ENCODE data around the gene STOM. TPM values are rescaled to one million over a fixed set of nuclear protein-coding genes. Genes with fewer than 3 reads are reported as not detected.
"Not testable (repeated sequence)": the region's sequence is repeated elsewhere in the genome, so short reads cannot be mapped to it uniquely, and the experiment has no call there.

Gene STOM
- total and polyA plus RNA-seq, 7 experiments from 2014 or later = 8.8 to 59.8 (median 13.3) TPM

GRCh38 chr9:121291536-121291935 is 78.5 kb downstream of the STOM start:
- H3K27ac Mint-ChIP-seq; ATAC-seq; H3K4me3 ChIP-seq (ENCODE audit: low read length); H3K4me3 Mint-ChIP-seq; H3K27ac ChIP-seq (ENCODE audit: low read depth, low read length); H3K9me3 ChIP-seq (ENCODE audit: control insufficient read depth in 2 of 3, low read length in 3 of 3); DNase-seq; H3K4me1 ChIP-seq (ENCODE audit: control insufficient read depth in 2 of 2, insufficient read depth in 2 of 2, low read length in 2 of 2); H3K27me3 Mint-ChIP-seq; H3K27me3 ChIP-seq (ENCODE audit: control insufficient read depth in 2 of 2, insufficient read depth in 2 of 2, low read length in 2 of 2); H3K36me3 ChIP-seq (ENCODE audit: control insufficient read depth in 2 of 3, insufficient read depth in 3 of 3, low read length in 3 of 3); intact Hi-C loops (cut with micrococcal nuclease); H3K9me3 Mint-ChIP-seq: not testable (repeated sequence)
- ChIA-PET CTCF (interaction anchor here (0.7 kb wide), 2 partner anchors 8 to 46 kb away, joined by 3 to 4 read pairs; no protein-coding TSS in a partner anchor), POLR2A (interaction anchor here (0.7 kb wide), 1 partner anchor 396 kb away, joined by 4 read pairs; no protein-coding TSS in a partner anchor)
- peaks cover 0 to 12% (median 0%) of the 10 kb centered on the region in 5 donors for H3K36me3 Mint-ChIP-seq
- peaks cover 0 to 12% (median 2%) of the 10 kb centered on the region in 7 donors for H3K4me1 Mint-ChIP-seq

GRCh38 chr9:121289772-121290370 is 80.2 kb downstream of the STOM start:
- Mint-ChIP-seq H3K27ac (no peak overlapping the region), H3K9me3 (no peaks in the 10 kb centered on the region), H3K4me3 (no peak overlapping the region), H3K4me1 (peaks cover 0 to 20% (median 9%) of the 10 kb centered on the region in 7 donors), H3K36me3 (peaks cover 0 to 11% (median 0%) of the 10 kb centered on the region in 5 donors), H3K27me3 (no peaks in the 10 kb centered on the region)
- Histone ChIP-seq H3K27me3 (ENCODE audit: control insufficient read depth in 2 of 2, insufficient read depth in 2 of 2, low read length in 2 of 2) (no peaks in the 10 kb centered on the region), H3K4me3 (ENCODE audit: low read length) (no peak overlapping the region), H3K27ac (ENCODE audit: low read depth, low read length) (no peak overlapping the region), H3K36me3 (ENCODE audit: control insufficient read depth in 2 of 3, insufficient read depth in 3 of 3, low read length in 3 of 3) (no peaks in the 10 kb centered on the region), H3K9me3 (ENCODE audit: control insufficient read depth in 2 of 3, low read length in 3 of 3) (no peaks in the 10 kb centered on the region), H3K4me1 (ENCODE audit: control insufficient read depth in 2 of 2, insufficient read depth in 2 of 2, low read length in 2 of 2) (no peaks in the 10 kb centered on the region)
- intact Hi-C loops (cut with micrococcal nuclease) = no loop called here
- ATAC-seq (no peak), DNase-seq (no peak)
- ChIA-PET CTCF (interaction anchor here (0.5 kb wide), 1 partner anchor 554 kb away, joined by 4 read pairs; no protein-coding TSS in a partner anchor), POLR2A (no interaction called here)

- no peaks in the 10 kb centered on the region for H3K27me3 ChIP-seq (ENCODE audit: control insufficient read depth in 2 of 2, insufficient read depth in 2 of 2, low read length in 2 of 2)
- CTCF ChIA-PET = interaction anchor here (0.5 kb wide), 1 partner anchor 253 kb away, joined by 4 read pairs; no protein-coding TSS in a partner anchor
- ATAC-seq = no peak
These were observed 80.9 kb downstream of the STOM start for GRCh38 chr9:121289026-121289771.

More at GRCh38 chr9:121289026-121289771, 80.9 kb downstream of the STOM start:
- H3K27ac Mint-ChIP-seq = no peak overlapping the region
- H3K4me3 Mint-ChIP-seq = no peak overlapping the region
- Histone ChIP-seq H3K36me3 (ENCODE audit: control insufficient read depth in 2 of 3, insufficient read depth in 3 of 3, low read length in 3 of 3) (no peaks in the 10 kb centered on the region), H3K4me3 (ENCODE audit: low read length) (no peak overlapping the region), H3K27ac (ENCODE audit: low read depth, low read length) (no peak overlapping the region), H3K9me3 (ENCODE audit: control insufficient read depth in 2 of 3, low read length in 3 of 3) (no peaks in the 10 kb centered on the region), H3K4me1 (ENCODE audit: control insufficient read depth in 2 of 2, insufficient read depth in 2 of 2, low read length in 2 of 2) (no peaks in the 10 kb centered on the region)
- peaks cover 0 to 20% (median 9%) of the 10 kb centered on the region in 7 donors for H3K4me1 Mint-ChIP-seq
- peaks cover 0 to 9% (median 0%) of the 10 kb centered on the region in 5 donors for H3K36me3 Mint-ChIP-seq
- no peaks in the 10 kb centered on the region for H3K27me3 Mint-ChIP-seq
- no peaks in the 10 kb centered on the region for H3K9me3 Mint-ChIP-seq
- no peak for DNase-seq
- POLR2A ChIA-PET = no interaction called here
- intact Hi-C loops (cut with micrococcal nuclease) = no loop called here

Other genes starting within 250 kb of the STOM start
- gene RAB14, start 168.4 kb downstream of the STOM start, total RNA-seq = 10 to 100 TPM; 43.9 to 66.5 (median 60.7) TPM
- gene RAB14, start 168.4 kb downstream of the STOM start, polyA plus RNA-seq = 10 to 100 TPM; 30.5 to 38.7 TPM
- gene GSN, start 102.1 kb downstream of the STOM start, total RNA-seq = 10 to 100 TPM in 1 of 5 experiments, 1 to 10 TPM in 4; 4.2 to 34.6 (median 7.8) TPM
- gene GSN, start 102.1 kb downstream of the STOM start, polyA plus RNA-seq = 1 to 10 TPM; 2.9 to 3.9 TPM
- gene GGTA1, start 129.6 kb upstream of the STOM start, total RNA-seq = 1 to 10 TPM in 1 of 5 experiments, not detected in 4; 1.2 TPM
- gene GGTA1, start 129.6 kb upstream of the STOM start, polyA plus RNA-seq = not detected